Kidney (tissue), 14 donors: ENCODE measurements around the gene PDE9A. TPM values are rescaled to one million over a fixed set of nuclear protein-coding genes. Genes with fewer than 3 reads are reported as not detected.

Source experiments
- DNase-seq, 5 donors: peaks; one replicate each; pipeline ENCODE4 v3.0.0-alpha.2; 2013 to 2020
- FAIRE-seq: peaks from 2 replicates; lab custom pipeline; 2012; peaks lifted over from hg19 to GRCh38; lab: Jason Lieb, UNC
- H3K27ac ChIP-seq, 2 donors: one replicate each; pipeline ENCODE4 v1.7.0; 2013; ENCODE audit warnings: low read depth in 2 of 2, low read length in 2 of 2, inconsistent platforms in 1 of 2
- H3K27me3 ChIP-seq: one replicate; pipeline ENCODE4 v1.7.1; 2013; ENCODE audit warnings: low read length, inconsistent platforms; ENCODE audit not compliant: control insufficient read depth, insufficient read depth
- H3K36me3 ChIP-seq, 3 donors: one replicate each; pipeline versions ENCODE4 v1.7.0 to v1.7.1; 2013; ENCODE audit warnings: low read length in 3 of 3, control low read depth in 1 of 3, inconsistent platforms in 1 of 3; ENCODE audit not compliant: insufficient read depth in 3 of 3, control insufficient read depth in 2 of 3
- H3K4me1 ChIP-seq, 3 donors: one replicate each; pipeline versions ENCODE4 v1.7.0 to v1.7.1; 2013; ENCODE audit warnings: low read length in 3 of 3, inconsistent platforms in 1 of 3, low read depth in 1 of 3; ENCODE audit not compliant: control insufficient read depth in 2 of 3, insufficient read depth in 2 of 3
- H3K4me3 ChIP-seq, 3 donors: one replicate each; pipeline versions ENCODE4 v1.7.0 to v1.8.1; 2013; ENCODE audit warnings: low read length in 3 of 3, control low read depth in 1 of 3, inconsistent platforms in 1 of 3
- H3K9ac ChIP-seq, 3 donors: one replicate each; pipeline versions ENCODE4 v1.7.0 to v1.7.1; 2013; ENCODE audit warnings: low read length in 3 of 3, control low read depth in 1 of 3, inconsistent platforms in 1 of 3
- H3K9me3 ChIP-seq, 3 donors: one replicate each; pipeline versions ENCODE4 v1.7.0 to v1.7.1; 2013; ENCODE audit warnings: low read length in 3 of 3, control low read depth in 1 of 3, inconsistent platforms in 1 of 3; ENCODE audit not compliant: control insufficient read depth in 2 of 3, insufficient read depth in 1 of 3
- CTCF ChIP-seq: IDR thresholded peaks from 3 replicates; pipeline ENCODE4 v1.5.1; 2012; ENCODE audit warnings: mild to moderate bottlenecking, moderate library complexity, borderline replicate concordance; ENCODE audit not compliant: insufficient read depth; ENCODE audit errors: extremely low read depth
- intact Hi-C: fragments of 100-400 bp; cut with DNase I; formaldehyde crosslinking; loops from one replicate; pipeline ENCODE4 v1.11.1; 2022
- polyA plus RNA-seq: library from polyadenylated mRNA; stranded (reverse); fragments of 350-450 nt; fragmentation: Illumina TruSeq; extraction: RNeasy Lipid Tissue Mini Kit (QIAGEN cat#74804); gene quantifications from one replicate; pipeline ENCODE4 v1.2.3, GENCODE V29; 2014; ENCODE audit warnings: low read depth, low replicate concordance; ENCODE audit not compliant: insufficient read depth
- total RNA-seq: library from RNA; stranded (reverse); fragmentation: NEBNext Ultra II Directional; extraction: Animal tissue kit (Norgen Biotek cat#: 25700); gene quantifications from one replicate; pipeline ENCODE4 v1.2.1, GENCODE V29; 2021
- donor health status: control.
- donor health status: control.
- donor health status: control.
- donor health status: control.
- donor health status: control.
- donor health status: DM: yes; HTN: yes; CAD: no.
- donor health status: Normal renal cell carcinoma (clear cell type).

Gene PDE9A
- total and polyA plus RNA-seq, 2 donors from 2014 or later = 30.1 to 39.0 TPM

- Histone ChIP-seq H3K9me3 (no peaks in the 10 kb centered on the region), H3K27ac (no peak overlapping the region), H3K9ac (no peak overlapping the region), H3K4me1 (no peaks in the 10 kb centered on the region), H3K36me3 (peaks cover 3 to 10% (median 9%) of the 10 kb centered on the region in 3 donors), H3K4me3 (no peak overlapping the region), H3K27me3 (no peaks in the 10 kb centered on the region)
- DNase-seq (peak in 1 of 5 donors; percentile 3), FAIRE-seq (no peak)
- intact Hi-C loops = no loop called here
- TF ChIP-seq CTCF = no peak
These were observed 41.6 kb downstream of the PDE9A start for GRCh38 chr21:42694751-42695696.

DNA sequence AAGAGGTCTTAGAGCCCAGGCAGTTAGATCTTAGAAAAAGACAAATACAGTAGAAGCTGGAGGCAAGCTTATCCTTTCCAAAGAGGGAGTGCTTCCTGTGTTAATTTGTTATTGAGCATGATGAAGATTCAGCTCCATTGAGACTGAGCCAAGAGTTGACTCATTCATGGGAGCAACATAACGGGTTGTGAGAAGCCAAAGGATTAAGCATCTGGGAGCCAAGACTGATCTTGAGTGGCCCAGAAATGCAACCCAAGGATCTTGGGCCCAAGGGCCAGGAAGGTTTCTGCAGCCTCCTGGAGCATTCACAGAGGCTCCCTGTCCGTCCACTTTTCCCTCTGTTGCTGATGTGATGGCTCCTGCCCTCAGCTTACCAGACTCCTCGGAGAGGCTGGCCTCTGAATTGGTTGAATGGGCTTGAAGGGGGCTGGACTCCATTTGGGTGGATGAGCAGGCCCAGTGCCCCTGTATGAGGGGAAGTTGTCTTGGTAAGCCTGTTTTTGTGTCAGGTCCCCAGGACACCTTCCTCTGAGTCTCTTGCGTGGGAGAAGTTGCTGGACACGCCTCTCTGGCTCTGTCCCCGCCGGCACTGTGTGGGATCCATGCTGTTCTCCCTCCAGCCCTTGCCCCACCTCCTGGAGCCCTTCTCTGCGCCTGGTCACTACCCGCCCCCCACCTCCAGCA is 42.4 kb downstream of the PDE9A start:
- no peak for TF ChIP-seq CTCF
- Histone ChIP-seq H3K27me3 (no peaks in the 10 kb centered on the region), H3K9me3 (no peaks in the 10 kb centered on the region), H3K4me1 (no peaks in the 10 kb centered on the region), H3K36me3 (peaks cover 3 to 12% (median 10%) of the 10 kb centered on the region in 3 donors), H3K27ac (no peak overlapping the region), H3K4me3 (no peak overlapping the region), H3K9ac (no peak overlapping the region)
- intact Hi-C loops = no loop called here
- DNase-seq (peak in 1 of 5 donors; percentile 5), FAIRE-seq (no peak)

GRCh38 chr21:42696501-42697040 is 43.1 kb downstream of the PDE9A start:
- H3K36me3 ChIP-seq = peaks cover 2 to 8% (median 3%) of the 10 kb centered on the region in 3 donors
- DNase-seq (peak in 1 of 5 donors; percentile 4), FAIRE-seq (no peak)
- no peaks in the 10 kb centered on the region for H3K4me1 ChIP-seq
- no peaks in the 10 kb centered on the region for H3K9me3 ChIP-seq
- no peaks in the 10 kb centered on the region for H3K27me3 ChIP-seq
- no peak overlapping the region for H3K9ac ChIP-seq
- no peak overlapping the region for H3K27ac ChIP-seq
- no peak for TF ChIP-seq CTCF
- no peak overlapping the region for H3K4me3 ChIP-seq
- intact Hi-C loops = no loop called here
